ENCODE results near the gene TMEM259. TPM values are rescaled to one million over a fixed set of nuclear protein-coding genes. Genes with fewer than 3 reads are reported as not detected.

TMEM259 gene
- total RNA-seq, 2 donors from 2014 or later, result 142 to 306 TPM

DNA sequence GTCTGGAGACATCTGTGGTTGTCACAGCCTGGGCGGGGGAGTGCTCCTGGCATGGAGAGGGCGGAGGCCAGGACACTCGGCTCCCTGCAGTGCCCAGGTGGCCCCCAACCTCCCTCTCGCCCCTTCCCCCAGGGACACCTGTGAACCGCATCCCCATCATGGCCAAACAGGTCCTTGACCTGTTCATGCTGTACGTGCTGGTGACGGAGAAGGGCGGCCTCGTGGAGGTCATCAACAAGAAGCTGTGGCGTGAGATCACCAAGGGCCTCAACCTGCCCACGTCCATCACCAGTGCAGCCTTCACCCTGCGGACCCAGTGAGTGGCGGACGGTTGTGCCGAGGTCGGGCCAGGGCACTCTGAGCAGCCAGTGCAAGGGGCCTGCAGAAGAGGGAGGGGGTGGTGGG, 56.8 kb downstream of the TMEM259 start:
- no peaks in the 10 kb centered on the region for H3K4me1 ChIP-seq
- no peaks in the 10 kb centered on the region for H3K9me3 ChIP-seq
- DNase-seq (no peak), ATAC-seq (no peak)
- no peak overlapping the region for H3K4me3 ChIP-seq
- WGBS, 2 donors, result 97 to 99% methylated on average over 12 to 14 of the region's 16 CpGs
- H3K27ac ChIP-seq, result no peak overlapping the region
- no peak for TF ChIP-seq POLR2A (IDR thresholded peaks at IDR 0.05)
- TF ChIP-seq, protein P1, sequence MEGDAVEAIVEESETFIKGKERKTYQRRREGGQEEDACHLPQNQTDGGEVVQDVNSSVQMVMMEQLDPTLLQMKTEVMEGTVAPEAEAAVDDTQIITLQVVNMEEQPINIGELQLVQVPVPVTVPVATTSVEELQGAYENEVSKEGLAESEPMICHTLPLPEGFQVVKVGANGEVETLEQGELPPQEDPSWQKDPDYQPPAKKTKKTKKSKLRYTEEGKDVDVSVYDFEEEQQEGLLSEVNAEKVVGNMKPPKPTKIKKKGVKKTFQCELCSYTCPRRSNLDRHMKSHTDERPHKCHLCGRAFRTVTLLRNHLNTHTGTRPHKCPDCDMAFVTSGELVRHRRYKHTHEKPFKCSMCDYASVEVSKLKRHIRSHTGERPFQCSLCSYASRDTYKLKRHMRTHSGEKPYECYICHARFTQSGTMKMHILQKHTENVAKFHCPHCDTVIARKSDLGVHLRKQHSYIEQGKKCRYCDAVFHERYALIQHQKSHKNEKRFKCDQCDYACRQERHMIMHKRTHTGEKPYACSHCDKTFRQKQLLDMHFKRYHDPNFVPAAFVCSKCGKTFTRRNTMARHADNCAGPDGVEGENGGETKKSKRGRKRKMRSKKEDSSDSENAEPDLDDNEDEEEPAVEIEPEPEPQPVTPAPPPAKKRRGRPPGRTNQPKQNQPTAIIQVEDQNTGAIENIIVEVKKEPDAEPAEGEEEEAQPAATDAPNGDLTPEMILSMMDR (IDR thresholded peaks at IDR 0.05), result no peak
- peaks cover 0 to 10% of the 10 kb centered on the region in 2 donors for H3K36me3 ChIP-seq (replicated peaks in 1 of 2; ENCODE audit: insufficient read depth in 1 of 2, low read depth in 2 of 2)
- H3K27me3 ChIP-seq, result no peaks in the 10 kb centered on the region
- intact Hi-C loops (cut with DNase I), result no loop called here

DNA sequence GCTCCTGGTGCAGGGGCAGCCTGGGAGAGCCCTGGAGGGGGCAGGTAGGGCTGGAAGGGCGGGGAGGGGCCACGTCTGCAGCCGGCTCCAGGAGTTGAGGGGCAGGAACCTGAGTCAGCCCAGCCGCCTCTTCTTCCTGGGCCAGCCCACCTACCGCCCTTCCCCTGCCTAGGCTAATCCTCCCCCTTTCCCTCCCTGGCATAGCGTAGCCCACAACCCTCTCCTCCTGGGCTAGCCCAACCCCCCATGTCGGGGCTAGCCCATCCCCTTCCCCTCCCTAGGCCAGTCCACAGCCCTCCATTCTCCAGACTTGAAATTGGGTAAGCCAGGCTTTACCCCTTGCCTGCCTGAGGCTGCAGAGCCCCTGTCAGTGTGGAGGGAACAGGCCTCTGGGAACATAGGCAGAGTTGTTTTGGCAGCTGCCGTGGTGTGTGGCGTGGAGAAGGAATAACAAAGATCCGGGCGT, 57.4 kb downstream of the TMEM259 start:
- Histone ChIP-seq H3K4me1 (no peaks in the 10 kb centered on the region), H3K9me3 (no peaks in the 10 kb centered on the region), H3K36me3 (replicated peaks in 1 of 2; ENCODE audit: insufficient read depth in 1 of 2, low read depth in 2 of 2) (peaks cover 0 to 6% of the 10 kb centered on the region in 2 donors), H3K27me3 (no peaks in the 10 kb centered on the region), H3K27ac (no peak overlapping the region), H3K4me3 (no peak overlapping the region)
- 83 to 93% methylated on average over 8 to 11 of the region's 11 CpGs for WGBS, 2 donors
- DNase-seq, result no peak
- intact Hi-C loops (cut with DNase I), result no loop called here
- TF ChIP-seq, protein P1 (IDR thresholded peaks at IDR 0.05), result no peak
- TF ChIP-seq POLR2A (IDR thresholded peaks at IDR 0.05), result no peak
- no peak for ATAC-seq

DNA sequence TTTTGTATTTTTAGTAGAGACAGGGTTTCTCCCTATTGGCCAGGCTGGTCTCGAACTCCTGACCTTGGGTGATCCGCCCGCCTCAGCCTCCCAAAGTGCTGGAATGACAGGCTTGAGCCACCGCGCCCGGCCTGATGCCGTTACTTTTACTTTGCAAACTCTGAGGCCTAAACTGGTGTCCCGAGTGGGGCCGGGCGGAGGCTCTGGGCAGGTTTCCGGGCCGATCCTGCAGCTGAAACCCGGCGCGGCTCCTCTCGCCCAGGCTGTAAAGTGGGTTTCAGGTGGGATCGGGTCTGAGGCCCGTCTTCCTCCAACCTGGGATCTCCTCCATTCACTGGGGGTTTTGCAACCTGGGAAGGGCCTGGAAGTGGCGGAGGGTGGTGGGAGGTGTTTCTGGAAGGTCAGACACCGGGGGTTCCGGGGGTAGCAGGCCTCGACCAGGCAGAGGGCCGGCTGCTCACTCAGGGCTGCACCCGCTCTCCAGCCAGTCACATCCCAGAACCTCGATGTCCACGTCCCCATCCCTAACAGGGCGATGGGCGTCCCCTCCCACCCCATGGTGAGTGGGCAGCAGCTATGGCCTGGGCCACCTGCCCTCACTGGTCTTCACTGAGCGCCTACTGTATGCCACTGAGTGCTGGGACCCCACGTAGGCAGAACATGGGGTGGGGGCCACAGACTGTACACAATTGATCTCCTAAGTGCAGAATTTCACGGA, 58.1 kb downstream of the TMEM259 start:
- TF ChIP-seq, protein P1 (IDR thresholded peaks at IDR 0.05), result no peak
- no peak for TF ChIP-seq POLR2A (IDR thresholded peaks at IDR 0.05)
- no peak for DNase-seq
- H3K4me1 ChIP-seq, result no peaks in the 10 kb centered on the region
- 87 to 88% methylated on average over 10 to 31 of the region's 31 CpGs for WGBS, 2 donors
- H3K36me3 ChIP-seq (replicated peaks in 1 of 2; ENCODE audit: insufficient read depth in 1 of 2, low read depth in 2 of 2), result peaks cover 0 to 3% of the 10 kb centered on the region in 2 donors
- no peaks in the 10 kb centered on the region for H3K9me3 ChIP-seq
- ATAC-seq, result no peak
- H3K4me3 ChIP-seq, result no peak overlapping the region
- no peaks in the 10 kb centered on the region for H3K27me3 ChIP-seq
- intact Hi-C loops (cut with DNase I), result no loop called here
- no peak overlapping the region for H3K27ac ChIP-seq

DNA sequence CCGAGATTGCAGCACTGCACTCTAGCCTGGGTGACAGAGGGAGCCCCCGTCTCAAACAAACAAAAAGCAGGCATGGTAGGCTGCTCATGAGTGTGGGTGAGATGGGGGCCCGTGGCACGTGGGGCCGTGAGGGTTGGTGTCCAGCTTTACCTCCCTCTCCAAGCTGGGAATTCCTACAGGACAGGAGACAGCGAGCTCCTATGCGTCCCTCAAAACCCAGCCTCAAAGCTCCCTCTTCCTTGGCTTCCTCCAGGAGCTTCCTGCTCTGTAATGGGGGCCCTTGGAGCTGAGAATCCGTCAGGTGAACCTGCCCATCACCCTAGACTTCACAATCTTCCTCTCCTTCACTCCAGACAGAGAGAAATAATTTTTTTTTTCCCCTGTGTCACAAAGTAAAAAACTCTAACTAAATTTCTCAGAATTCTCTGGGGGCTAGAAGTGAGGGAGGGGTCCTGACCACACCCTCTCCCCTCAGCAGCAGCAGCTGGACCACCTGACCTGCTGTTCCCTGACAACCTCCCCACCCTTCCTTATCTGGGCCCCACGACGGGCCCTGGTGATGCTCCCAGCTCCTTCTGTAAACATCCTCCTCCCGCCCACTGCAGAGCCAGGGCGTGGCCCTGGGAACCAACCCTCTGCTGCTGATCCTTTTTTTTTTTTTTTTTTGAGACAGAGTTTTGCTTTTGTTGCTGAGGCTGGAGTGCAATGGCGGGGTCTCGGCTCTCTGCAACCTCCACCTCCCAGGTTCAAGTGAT, 58.9 kb downstream of the TMEM259 start:
- H3K27ac ChIP-seq, result no peak overlapping the region

More for the DNA sequence above, 58.9 kb downstream of the TMEM259 start:
- Histone ChIP-seq H3K9me3 (no peaks in the 10 kb centered on the region), H3K27me3 (no peaks in the 10 kb centered on the region), H3K4me3 (no peak overlapping the region), H3K4me1 (peaks cover 6% of the 10 kb centered on the region), H3K36me3 (replicated peaks in 1 of 2; ENCODE audit: insufficient read depth in 1 of 2, low read depth in 2 of 2) (peaks cover 0 to 3% of the 10 kb centered on the region in 2 donors)
- ATAC-seq (no peak), DNase-seq (no peak)
- WGBS, 2 donors, result 67 to 68% methylated on average over 13 to 14 of the region's 14 CpGs
- TF ChIP-seq POLR2A (IDR thresholded peaks at IDR 0.05), result no peak
- TF ChIP-seq, protein P1 (IDR thresholded peaks at IDR 0.05), result no peak
- intact Hi-C loops (cut with DNase I), result no loop called here

Measured in body of pancreas (tissue), 4 donors.